ENCODE measurements around the gene PLEKHM2.
A peak's percentile ranks its signal among the peaks of the same experiment; 100 is the strongest.

Gene PLEKHM2, protein sequence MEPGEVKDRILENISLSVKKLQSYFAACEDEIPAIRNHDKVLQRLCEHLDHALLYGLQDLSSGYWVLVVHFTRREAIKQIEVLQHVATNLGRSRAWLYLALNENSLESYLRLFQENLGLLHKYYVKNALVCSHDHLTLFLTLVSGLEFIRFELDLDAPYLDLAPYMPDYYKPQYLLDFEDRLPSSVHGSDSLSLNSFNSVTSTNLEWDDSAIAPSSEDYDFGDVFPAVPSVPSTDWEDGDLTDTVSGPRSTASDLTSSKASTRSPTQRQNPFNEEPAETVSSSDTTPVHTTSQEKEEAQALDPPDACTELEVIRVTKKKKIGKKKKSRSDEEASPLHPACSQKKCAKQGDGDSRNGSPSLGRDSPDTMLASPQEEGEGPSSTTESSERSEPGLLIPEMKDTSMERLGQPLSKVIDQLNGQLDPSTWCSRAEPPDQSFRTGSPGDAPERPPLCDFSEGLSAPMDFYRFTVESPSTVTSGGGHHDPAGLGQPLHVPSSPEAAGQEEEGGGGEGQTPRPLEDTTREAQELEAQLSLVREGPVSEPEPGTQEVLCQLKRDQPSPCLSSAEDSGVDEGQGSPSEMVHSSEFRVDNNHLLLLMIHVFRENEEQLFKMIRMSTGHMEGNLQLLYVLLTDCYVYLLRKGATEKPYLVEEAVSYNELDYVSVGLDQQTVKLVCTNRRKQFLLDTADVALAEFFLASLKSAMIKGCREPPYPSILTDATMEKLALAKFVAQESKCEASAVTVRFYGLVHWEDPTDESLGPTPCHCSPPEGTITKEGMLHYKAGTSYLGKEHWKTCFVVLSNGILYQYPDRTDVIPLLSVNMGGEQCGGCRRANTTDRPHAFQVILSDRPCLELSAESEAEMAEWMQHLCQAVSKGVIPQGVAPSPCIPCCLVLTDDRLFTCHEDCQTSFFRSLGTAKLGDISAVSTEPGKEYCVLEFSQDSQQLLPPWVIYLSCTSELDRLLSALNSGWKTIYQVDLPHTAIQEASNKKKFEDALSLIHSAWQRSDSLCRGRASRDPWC

DNA sequence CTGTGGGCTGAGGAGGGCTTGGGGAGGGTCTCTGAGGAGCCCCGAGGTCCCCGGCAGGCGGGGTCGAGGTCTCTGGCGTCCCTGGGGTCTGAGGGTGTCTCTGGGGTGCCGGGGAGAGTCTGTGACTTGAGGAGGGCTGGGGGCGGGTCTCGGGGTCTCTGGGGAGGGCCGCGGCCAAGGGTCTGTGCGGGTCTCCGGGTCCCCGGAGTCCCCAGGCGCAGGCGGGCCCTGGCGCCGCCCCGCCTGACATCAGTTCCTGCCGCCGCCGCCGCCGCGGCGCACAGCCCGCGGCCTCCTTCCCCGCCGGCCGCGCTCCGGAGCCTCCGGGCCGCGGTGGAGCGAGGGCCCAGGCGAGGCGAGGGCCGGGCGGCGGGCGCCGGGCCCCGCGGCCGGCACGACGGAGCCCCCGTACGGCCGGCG lies at the start of gene PLEKHM2:
Gene PLEKHM2 (plus strand): TSS at position 279 of the 420 bp plus-strand sequence. CDS start 239 bp downstream, outside the sequence.
- H3K4me3 ChIP-seq (ENCODE audit: low read length), result peak within 1 kb of the TSS; percentile 83
- DNase-seq (ENCODE audit: low read depth), result peak; percentile 53
- TF ChIP-seq, protein P1, sequence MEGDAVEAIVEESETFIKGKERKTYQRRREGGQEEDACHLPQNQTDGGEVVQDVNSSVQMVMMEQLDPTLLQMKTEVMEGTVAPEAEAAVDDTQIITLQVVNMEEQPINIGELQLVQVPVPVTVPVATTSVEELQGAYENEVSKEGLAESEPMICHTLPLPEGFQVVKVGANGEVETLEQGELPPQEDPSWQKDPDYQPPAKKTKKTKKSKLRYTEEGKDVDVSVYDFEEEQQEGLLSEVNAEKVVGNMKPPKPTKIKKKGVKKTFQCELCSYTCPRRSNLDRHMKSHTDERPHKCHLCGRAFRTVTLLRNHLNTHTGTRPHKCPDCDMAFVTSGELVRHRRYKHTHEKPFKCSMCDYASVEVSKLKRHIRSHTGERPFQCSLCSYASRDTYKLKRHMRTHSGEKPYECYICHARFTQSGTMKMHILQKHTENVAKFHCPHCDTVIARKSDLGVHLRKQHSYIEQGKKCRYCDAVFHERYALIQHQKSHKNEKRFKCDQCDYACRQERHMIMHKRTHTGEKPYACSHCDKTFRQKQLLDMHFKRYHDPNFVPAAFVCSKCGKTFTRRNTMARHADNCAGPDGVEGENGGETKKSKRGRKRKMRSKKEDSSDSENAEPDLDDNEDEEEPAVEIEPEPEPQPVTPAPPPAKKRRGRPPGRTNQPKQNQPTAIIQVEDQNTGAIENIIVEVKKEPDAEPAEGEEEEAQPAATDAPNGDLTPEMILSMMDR (conservative IDR thresholded peaks at IDR 0.05; ENCODE audit: low read length), result no peak

DNA sequence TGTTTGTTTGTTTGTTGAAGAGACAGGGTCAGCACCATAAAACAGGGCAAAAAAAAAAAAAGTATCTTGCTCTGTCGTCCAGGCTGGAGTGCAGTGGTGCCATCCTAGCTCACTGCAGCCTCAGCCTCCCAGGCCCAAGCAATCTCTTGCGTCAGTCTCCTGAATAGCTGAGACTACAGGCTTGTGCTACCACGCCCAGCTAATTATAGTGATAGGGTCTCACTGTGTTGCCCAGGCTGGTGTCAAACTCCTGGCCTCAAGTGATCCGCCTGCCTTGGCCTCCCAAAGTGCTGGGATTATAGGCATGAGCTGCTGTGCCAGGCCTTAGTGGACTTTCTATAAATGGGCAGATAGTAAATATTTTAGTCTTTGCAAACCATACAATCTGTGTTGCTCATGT lies 47.7 kb upstream of the PLEKHM2 start:
- no peak overlapping the region for H3K4me3 ChIP-seq (ENCODE audit: low read length)
- no peak for DNase-seq (ENCODE audit: low read depth)
- TF ChIP-seq, protein P1 (conservative IDR thresholded peaks at IDR 0.05; ENCODE audit: low read length), result no peak

DNA sequence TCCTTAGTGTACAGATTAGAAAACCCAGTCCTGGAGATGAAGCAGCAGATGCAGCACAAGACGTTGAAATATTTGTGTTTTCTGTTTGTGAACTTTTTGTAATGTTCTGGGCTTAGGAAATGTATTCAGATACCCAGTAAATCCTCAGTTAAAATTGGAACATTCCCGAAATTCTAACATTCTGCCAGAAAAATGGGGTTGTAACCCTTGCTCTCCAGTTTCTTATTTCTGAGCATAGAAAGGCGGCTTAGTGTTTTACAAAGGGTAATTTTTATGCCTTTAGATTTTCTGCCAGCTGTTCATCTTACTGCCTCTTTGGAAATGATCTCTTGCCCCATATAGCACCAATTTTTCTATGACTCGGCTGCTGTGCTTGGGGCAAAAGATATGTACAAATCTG lies 46.3 kb upstream of the PLEKHM2 start:
- TF ChIP-seq, protein P1 (conservative IDR thresholded peaks at IDR 0.05; ENCODE audit: low read length), result no peak
- no peak for DNase-seq (ENCODE audit: low read depth)
- no peak overlapping the region for H3K4me3 ChIP-seq (ENCODE audit: low read length)

DNA sequence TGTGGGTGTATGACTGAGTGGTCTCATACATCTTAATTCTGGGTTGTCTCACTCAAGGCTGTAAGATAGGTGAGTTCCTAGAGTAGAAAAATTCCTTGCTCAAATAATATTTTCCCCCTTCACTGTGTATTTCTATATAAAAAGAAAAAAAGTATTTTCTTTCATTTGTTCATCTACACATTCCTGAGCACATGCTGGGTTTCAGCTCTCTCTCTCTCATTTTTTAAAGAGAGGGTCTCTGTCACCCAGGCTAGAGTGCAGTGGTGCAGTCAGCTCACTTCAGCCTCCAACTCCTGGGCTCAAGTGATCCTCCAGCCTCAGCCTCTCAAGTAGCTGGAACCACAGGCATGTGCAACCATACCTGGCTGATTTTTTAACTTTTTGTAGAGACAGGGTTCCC lies 44.9 kb upstream of the PLEKHM2 start:
- no peak for DNase-seq (ENCODE audit: low read depth)
- TF ChIP-seq, protein P1 (conservative IDR thresholded peaks at IDR 0.05; ENCODE audit: low read length), result no peak

DNA sequence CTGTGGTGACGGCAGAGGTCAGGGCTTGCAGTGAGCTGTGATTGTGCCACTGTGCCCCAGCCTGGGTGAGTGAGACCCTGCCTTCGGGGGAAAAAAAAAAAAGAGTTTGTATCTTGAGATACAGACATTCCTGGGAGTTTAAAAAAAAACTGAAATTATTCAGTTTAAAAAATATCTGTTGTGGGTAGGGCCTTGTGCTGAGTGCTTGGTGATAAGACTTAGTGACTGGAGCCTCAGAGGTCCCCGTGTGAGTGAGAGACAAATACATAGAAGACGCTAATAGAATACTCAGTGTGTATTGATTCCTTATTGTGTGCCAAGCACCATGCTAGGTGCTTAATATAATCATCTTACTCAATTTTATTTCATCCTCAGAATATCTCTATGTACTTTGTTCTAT lies 44.2 kb upstream of the PLEKHM2 start:
- no peak for DNase-seq (ENCODE audit: low read depth)
- TF ChIP-seq, protein P1 (conservative IDR thresholded peaks at IDR 0.05; ENCODE audit: low read length), result no peak
- no peak overlapping the region for H3K4me3 ChIP-seq (ENCODE audit: low read length)

More for the DNA sequence above, 44.9 kb upstream of the PLEKHM2 start:
- H3K4me3 ChIP-seq (ENCODE audit: low read length), result no peak overlapping the region

DNA sequence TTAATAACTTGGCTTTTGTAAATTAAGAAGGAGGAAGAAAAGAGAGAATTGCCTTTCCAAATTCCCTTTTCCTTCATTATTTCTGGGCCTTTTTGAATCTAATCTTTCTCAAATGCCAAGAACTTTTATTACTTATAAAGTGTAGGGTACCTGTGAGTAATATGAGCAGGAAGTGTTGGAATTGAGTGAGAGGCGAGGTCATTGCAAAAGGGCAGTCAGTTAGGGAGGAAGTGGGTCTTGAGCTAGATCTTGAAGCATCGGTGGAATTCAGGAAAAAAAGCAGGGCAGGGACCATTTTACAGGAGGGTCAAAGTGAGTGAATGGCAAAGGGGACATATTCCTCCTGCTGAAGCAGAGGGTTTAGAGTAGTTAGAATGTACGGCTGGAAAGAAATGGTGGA lies 43.5 kb upstream of the PLEKHM2 start:
- TF ChIP-seq, protein P1 (conservative IDR thresholded peaks at IDR 0.05; ENCODE audit: low read length), result no peak
- DNase-seq (ENCODE audit: low read depth), result no peak

More for the DNA sequence above, 43.5 kb upstream of the PLEKHM2 start:
- no peak overlapping the region for H3K4me3 ChIP-seq (ENCODE audit: low read length)

Measured in AG10803 (cell line).